Ishikawa (cell line): ENCODE data around the gene HFE.

Experiments used
- CEBPB ChIP-seq: IDR thresholded peaks from 2 replicates; pipeline ENCODE4 v1.6.1; 2012
- CREB1 ChIP-seq: IDR thresholded peaks from 2 replicates; pipeline ENCODE4 v1.6.1; 2012; ENCODE audit warnings: low read depth
- EGR1 ChIP-seq: IDR thresholded peaks from 2 replicates; pipeline ENCODE4 v1.6.1; 2012
- EP300 ChIP-seq: IDR thresholded peaks from 2 replicates; pipeline ENCODE4 v1.6.1; 2012; ENCODE audit warnings: borderline replicate concordance
- FOXM1 ChIP-seq: IDR thresholded peaks from 2 replicates; pipeline ENCODE4 v1.6.1; 2012; ENCODE audit warnings: low read depth, borderline replicate concordance
- MAX ChIP-seq: IDR thresholded peaks from 2 replicates; pipeline ENCODE4 v1.6.1; 2012
- NFIC ChIP-seq: IDR thresholded peaks from 2 replicates; pipeline ENCODE4 v1.6.1; 2012
- RAD21 ChIP-seq: IDR thresholded peaks from 2 replicates; pipeline ENCODE4 v1.6.1; 2012; ENCODE audit warnings: low read depth
- REST ChIP-seq: IDR thresholded peaks from 2 replicates; pipeline ENCODE4 v1.6.1; 2012; ENCODE audit warnings: low read depth, mild to moderate bottlenecking
- TAF1 ChIP-seq: IDR thresholded peaks from 2 replicates; pipeline ENCODE4 v1.6.1; 2012; ENCODE audit warnings: low read depth, mild to moderate bottlenecking
- TCF12 ChIP-seq: IDR thresholded peaks from 2 replicates; pipeline ENCODE4 v1.6.1; 2012; ENCODE audit warnings: low read depth
- TEAD4 ChIP-seq: IDR thresholded peaks from 2 replicates; pipeline ENCODE4 v1.6.1; 2012
- USF1 ChIP-seq: IDR thresholded peaks from 2 replicates; pipeline ENCODE4 v1.6.1; 2012
- YY1 ChIP-seq: IDR thresholded peaks from 2 replicates; pipeline ENCODE4 v1.6.1; 2012; ENCODE audit warnings: low read depth
- ZBTB7A ChIP-seq: IDR thresholded peaks from 2 replicates; pipeline ENCODE4 v1.6.1; 2012; ENCODE audit warnings: low read depth

Gene HFE

GRCh38 chr6:26087284-26088115 lies at the start of gene HFE:
Gene HFE, plus strand, starts transcription at chr6:26087429. Its CDS starts 12 bp downstream, at chr6:26087441.
- TF ChIP-seq REST (no peak), RAD21 (no peak), FOXM1 (no peak), YY1 (no peak), CEBPB (no peak), NFIC (no peak), ZBTB7A (no peak), EP300 (no peak), TAF1 (no peak), MAX (no peak), TEAD4 (no peak), CREB1 (no peak), USF1 (no peak)

GRCh38 chr6:26041946-26042345 lies 45.3 kb upstream of the HFE start:
- no peak for TF ChIP-seq CREB1

GRCh38 chr6:26043384-26044139 lies 43.7 kb upstream of the HFE start:
- TF ChIP-seq TEAD4: no peak
- no peak for TF ChIP-seq REST
- no peak for TF ChIP-seq FOXM1
- TF ChIP-seq TCF12: no peak
- no peak for TF ChIP-seq ZBTB7A
- no peak for TF ChIP-seq RAD21
- TF ChIP-seq CEBPB: no peak
- TF ChIP-seq EP300: no peak

GRCh38 chr6:26044140-26045064 lies 42.8 kb upstream of the HFE start:
- no peak for TF ChIP-seq TEAD4
- no peak for TF ChIP-seq RAD21
- TF ChIP-seq MAX: no peak
- no peak for TF ChIP-seq USF1
- TF ChIP-seq ZBTB7A: no peak
- no peak for TF ChIP-seq FOXM1
- TF ChIP-seq TCF12: no peak
- no peak for TF ChIP-seq YY1
- no peak for TF ChIP-seq EP300
- TF ChIP-seq EGR1: no peak
- TF ChIP-seq NFIC: no peak
- no peak for TF ChIP-seq TAF1
- no peak for TF ChIP-seq REST
- no peak for TF ChIP-seq CREB1
- no peak for TF ChIP-seq CEBPB
